ENCODE data around the gene NFATC1. TPM values are rescaled to one million over a fixed set of nuclear protein-coding genes. Genes with fewer than 3 reads are reported as not detected.

NFATC1 gene
- polyA plus RNA-seq, 1 of the 3 experiments (the other 2 are of a cell fraction), result 0.02 TPM

DNA sequence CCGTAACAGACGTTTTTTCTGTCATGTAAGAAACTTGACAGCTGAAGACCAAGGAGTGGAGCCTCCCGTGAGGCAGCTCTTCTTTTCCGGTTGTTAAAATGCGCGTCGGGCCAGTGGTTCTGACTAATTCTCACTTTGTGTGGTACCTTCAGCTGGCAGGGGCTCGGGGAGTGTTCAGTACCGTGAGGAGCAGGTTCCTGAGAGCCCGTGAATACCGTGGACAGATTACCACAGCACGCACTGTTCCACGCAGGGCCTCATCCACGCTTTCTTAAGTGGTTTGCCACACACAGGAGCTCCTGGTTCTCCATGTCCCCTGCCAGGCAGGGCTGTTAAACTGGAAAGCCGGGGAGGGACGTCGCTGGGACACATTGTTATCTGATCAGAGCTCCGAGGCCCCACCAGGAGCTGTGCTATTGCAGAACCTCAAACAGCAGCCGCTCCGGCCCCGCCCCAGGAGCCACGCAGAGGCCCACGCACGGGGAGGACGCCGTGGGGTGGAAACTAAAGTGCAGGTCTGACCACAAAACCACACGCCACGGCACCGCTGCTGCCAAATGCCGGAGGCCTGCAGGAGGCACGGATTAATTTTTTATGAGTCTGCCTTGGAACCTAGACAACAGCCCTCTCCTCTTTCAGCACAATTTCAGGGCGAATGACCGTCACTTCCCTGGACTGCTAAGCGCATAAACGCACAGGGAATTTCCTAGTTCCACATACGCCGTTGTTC, 43.3 kb downstream of the NFATC1 start:
- DNase-seq, result no peak
- Histone ChIP-seq H3K9me3 (no peaks in the 10 kb centered on the region), H4K20me1 (ENCODE audit: insufficient read depth) (no peaks in the 10 kb centered on the region), H3K4me2 (no peak overlapping the region), H2AFZ (ENCODE audit: low read depth) (no peak overlapping the region), H3K27me3 (ENCODE audit: insufficient read depth) (peaks cover 99% of the 10 kb centered on the region), H3K9ac (no peak overlapping the region), H3K4me3 (ENCODE audit: low read depth in 2 of 2, low read length in 1 of 2) (no peak overlapping the region), H3K27ac (ENCODE audit: low read depth in 2 of 2, low read length in 1 of 2) (no peak overlapping the region), H3K4me1 (ENCODE audit: control insufficient read depth in 1 of 2, insufficient read depth in 2 of 2, low read depth in 1 of 2, low read length in 1 of 2) (no peaks in the 10 kb centered on the region), H3K9me2 (no peaks in the 10 kb centered on the region), H3K79me2 (ENCODE audit: insufficient read depth) (no peaks in the 10 kb centered on the region), H3K36me3 (replicated peaks in 1 of 2; ENCODE audit: control insufficient read depth in 1 of 2, insufficient read depth in 2 of 2, low read length in 1 of 2) (no peaks in the 10 kb centered on the region), H3F3A (replicated peaks; ENCODE audit: insufficient read depth) (no peaks in the 10 kb centered on the region)
- no peak for TF ChIP-seq GABPA (IDR thresholded peaks at IDR 0.05; ENCODE audit: low read depth)
- TF ChIP-seq NRF1 (IDR thresholded peaks at IDR 0.05; ENCODE audit: low read depth, low read length), result no peak
- TF ChIP-seq, protein P1, sequence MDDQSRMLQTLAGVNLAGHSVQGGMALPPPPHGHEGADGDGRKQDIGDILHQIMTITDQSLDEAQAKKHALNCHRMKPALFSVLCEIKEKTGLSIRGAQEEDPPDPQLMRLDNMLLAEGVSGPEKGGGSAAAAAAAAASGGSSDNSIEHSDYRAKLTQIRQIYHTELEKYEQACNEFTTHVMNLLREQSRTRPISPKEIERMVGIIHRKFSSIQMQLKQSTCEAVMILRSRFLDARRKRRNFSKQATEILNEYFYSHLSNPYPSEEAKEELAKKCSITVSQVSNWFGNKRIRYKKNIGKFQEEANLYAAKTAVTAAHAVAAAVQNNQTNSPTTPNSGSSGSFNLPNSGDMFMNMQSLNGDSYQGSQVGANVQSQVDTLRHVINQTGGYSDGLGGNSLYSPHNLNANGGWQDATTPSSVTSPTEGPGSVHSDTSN (IDR thresholded peaks at IDR 0.05), result no peak
- no peak for TF ChIP-seq TAF1 (IDR thresholded peaks at IDR 0.05; ENCODE audit: borderline replicate concordance, low read depth, low read length)
- TF ChIP-seq CHD2 (IDR thresholded peaks at IDR 0.05; ENCODE audit: low read length, partially characterized antibody), result no peak
- TF ChIP-seq FOXJ3 (CRISPR knock-in tag; IDR thresholded peaks at IDR 0.05), result no peak
- TF ChIP-seq RXRA (IDR thresholded peaks at IDR 0.05; ENCODE audit: borderline replicate concordance, low read depth), result no peak
- no peak for TF ChIP-seq RCOR1 (IDR thresholded peaks at IDR 0.05; ENCODE audit: low read length)
- TF ChIP-seq, protein P2, sequence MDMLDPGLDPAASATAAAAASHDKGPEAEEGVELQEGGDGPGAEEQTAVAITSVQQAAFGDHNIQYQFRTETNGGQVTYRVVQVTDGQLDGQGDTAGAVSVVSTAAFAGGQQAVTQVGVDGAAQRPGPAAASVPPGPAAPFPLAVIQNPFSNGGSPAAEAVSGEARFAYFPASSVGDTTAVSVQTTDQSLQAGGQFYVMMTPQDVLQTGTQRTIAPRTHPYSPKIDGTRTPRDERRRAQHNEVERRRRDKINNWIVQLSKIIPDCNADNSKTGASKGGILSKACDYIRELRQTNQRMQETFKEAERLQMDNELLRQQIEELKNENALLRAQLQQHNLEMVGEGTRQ (IDR thresholded peaks at IDR 0.05; ENCODE audit: borderline replicate concordance, low read depth, low read length), result no peak
- ChIA-PET POLR2A (no interaction called here), CTCF (interaction anchor here (0.9 to 1.1 kb wide), 2 partner anchors 11 to 19 kb away, joined by 3 to 6 read pairs; no protein-coding TSS in a partner anchor)
- 19% methylated on average over 4 of the region's 37 CpGs for WGBS (ENCODE audit: low lambda C conversion rate)

DNA sequence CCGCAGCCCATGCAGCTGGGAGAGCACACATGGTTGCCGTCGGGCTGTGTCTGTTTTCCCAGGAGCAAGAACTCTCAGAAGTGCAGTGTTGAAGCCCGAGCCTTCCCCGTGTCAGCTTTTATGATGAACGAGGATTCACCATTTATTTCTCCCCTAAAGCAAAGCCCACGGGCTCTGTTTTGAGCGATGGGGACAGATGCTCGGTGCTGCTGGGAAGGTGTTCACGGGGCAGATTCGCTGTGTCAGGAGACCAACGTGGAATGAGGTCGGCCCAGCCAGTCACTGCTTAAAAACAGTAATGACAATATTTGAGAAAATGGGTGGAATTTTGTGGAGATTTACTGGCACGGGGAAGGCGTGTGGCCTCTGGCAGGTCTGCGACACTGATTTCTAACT, 43.9 kb downstream of the NFATC1 start:
- WGBS (ENCODE audit: low lambda C conversion rate), result 19% methylated on average over 16 of the region's 16 CpGs
- TF ChIP-seq RAD21 (IDR thresholded peaks at IDR 0.05; ENCODE audit: low read length), result no peak
- no peak for TF ChIP-seq MXI1 (IDR thresholded peaks at IDR 0.05; ENCODE audit: low read depth, low read length)
- no peak for TF ChIP-seq EZH2phosphoT487 (IDR thresholded peaks at IDR 0.05; ENCODE audit: borderline replicate concordance, low read depth)
- TF ChIP-seq ELF1 (IDR thresholded peaks at IDR 0.05), result no peak
- TF ChIP-seq, protein P3, sequence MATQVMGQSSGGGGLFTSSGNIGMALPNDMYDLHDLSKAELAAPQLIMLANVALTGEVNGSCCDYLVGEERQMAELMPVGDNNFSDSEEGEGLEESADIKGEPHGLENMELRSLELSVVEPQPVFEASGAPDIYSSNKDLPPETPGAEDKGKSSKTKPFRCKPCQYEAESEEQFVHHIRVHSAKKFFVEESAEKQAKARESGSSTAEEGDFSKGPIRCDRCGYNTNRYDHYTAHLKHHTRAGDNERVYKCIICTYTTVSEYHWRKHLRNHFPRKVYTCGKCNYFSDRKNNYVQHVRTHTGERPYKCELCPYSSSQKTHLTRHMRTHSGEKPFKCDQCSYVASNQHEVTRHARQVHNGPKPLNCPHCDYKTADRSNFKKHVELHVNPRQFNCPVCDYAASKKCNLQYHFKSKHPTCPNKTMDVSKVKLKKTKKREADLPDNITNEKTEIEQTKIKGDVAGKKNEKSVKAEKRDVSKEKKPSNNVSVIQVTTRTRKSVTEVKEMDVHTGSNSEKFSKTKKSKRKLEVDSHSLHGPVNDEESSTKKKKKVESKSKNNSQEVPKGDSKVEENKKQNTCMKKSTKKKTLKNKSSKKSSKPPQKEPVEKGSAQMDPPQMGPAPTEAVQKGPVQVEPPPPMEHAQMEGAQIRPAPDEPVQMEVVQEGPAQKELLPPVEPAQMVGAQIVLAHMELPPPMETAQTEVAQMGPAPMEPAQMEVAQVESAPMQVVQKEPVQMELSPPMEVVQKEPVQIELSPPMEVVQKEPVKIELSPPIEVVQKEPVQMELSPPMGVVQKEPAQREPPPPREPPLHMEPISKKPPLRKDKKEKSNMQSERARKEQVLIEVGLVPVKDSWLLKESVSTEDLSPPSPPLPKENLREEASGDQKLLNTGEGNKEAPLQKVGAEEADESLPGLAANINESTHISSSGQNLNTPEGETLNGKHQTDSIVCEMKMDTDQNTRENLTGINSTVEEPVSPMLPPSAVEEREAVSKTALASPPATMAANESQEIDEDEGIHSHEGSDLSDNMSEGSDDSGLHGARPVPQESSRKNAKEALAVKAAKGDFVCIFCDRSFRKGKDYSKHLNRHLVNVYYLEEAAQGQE (IDR thresholded peaks at IDR 0.05; ENCODE audit: low read depth, low read length), result no peak
- TF ChIP-seq NRF1 (IDR thresholded peaks at IDR 0.05; ENCODE audit: low read depth, low read length), result no peak
- Histone ChIP-seq H3K27ac (ENCODE audit: low read depth in 2 of 2, low read length in 1 of 2) (no peak overlapping the region), H2AFZ (ENCODE audit: low read depth) (no peak overlapping the region), H3F3A (replicated peaks; ENCODE audit: insufficient read depth) (no peaks in the 10 kb centered on the region), H4K20me1 (ENCODE audit: insufficient read depth) (no peaks in the 10 kb centered on the region), H3K9me2 (no peaks in the 10 kb centered on the region), H3K4me3 (ENCODE audit: low read depth in 2 of 2, low read length in 1 of 2) (no peak overlapping the region), H3K4me1 (ENCODE audit: control insufficient read depth in 1 of 2, insufficient read depth in 2 of 2, low read depth in 1 of 2, low read length in 1 of 2) (no peaks in the 10 kb centered on the region), H3K9me3 (no peaks in the 10 kb centered on the region), H3K79me2 (ENCODE audit: insufficient read depth) (no peaks in the 10 kb centered on the region), H3K36me3 (replicated peaks in 1 of 2; ENCODE audit: control insufficient read depth in 1 of 2, insufficient read depth in 2 of 2, low read length in 1 of 2) (no peaks in the 10 kb centered on the region), H3K4me2 (no peak overlapping the region), H3K27me3 (ENCODE audit: insufficient read depth) (peaks cover 99% of the 10 kb centered on the region), H3K9ac (no peak overlapping the region)
- no peak for DNase-seq
- CTCF ChIA-PET, result interaction anchor here (0.9 kb wide), 1 partner anchor 20 kb away, joined by 3 read pairs; no protein-coding TSS in a partner anchor
- POLR2A ChIA-PET, result no interaction called here
